Ureter (tissue), 1 donor: ENCODE measurements around the gene HMGB1. TPM values are rescaled to one million over a fixed set of nuclear protein-coding genes. Genes with fewer than 3 reads are reported as not detected.
"Not testable (repeated sequence)": the region's sequence is repeated elsewhere in the genome, so short reads cannot be mapped to it uniquely, and the experiment has no call there.

Source experiments
- DNase-seq: peaks from one replicate; pipeline ENCODE4 v3.0.0-alpha.2; 2020; ENCODE audit warnings: low spot score
- total RNA-seq: library from RNA; stranded (reverse); gene quantifications from one replicate; pipeline ENCODE4 v1.2.4, GENCODE V29; 2023
- donor health status: DM: yes; HTN: yes; CAD: no.

The HMGB1 gene
- total RNA-seq, 1 donor from 2014 or later, result 273 TPM

DNA sequence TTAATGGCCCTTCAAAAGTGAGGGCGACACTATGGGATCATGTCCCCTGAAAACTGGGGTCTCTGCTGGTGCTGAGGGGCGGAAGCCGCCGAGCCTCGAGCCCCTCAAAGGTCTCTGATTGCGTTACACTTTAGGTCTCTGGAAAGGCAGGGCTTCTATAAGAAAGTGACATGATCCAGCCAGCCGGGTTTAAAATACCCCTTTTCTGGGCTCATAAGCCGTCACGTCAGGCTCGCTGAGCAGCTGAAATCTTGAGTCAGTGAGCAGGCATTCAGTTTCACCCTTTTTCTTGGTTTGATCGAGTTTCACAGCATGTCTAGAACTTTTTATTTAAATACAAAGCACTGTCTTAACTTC lies 600 bp upstream of the HMGB1 start:
- no peak for DNase-seq

DNA sequence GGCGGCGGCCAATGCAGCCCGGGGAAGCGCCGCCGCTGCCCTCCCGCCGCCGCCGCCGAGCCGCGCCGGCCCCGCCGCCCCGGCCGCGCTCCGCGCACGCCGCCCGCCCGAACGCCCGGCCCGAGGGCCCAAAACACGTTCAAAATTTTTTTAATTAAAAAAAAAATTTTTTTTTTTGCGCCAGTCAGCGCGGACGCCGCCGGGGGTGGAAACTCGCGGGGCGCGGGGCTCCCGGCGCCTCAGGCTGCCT lies 468 bp downstream of the HMGB1 start:
- DNase-seq, result no peak

DNA sequence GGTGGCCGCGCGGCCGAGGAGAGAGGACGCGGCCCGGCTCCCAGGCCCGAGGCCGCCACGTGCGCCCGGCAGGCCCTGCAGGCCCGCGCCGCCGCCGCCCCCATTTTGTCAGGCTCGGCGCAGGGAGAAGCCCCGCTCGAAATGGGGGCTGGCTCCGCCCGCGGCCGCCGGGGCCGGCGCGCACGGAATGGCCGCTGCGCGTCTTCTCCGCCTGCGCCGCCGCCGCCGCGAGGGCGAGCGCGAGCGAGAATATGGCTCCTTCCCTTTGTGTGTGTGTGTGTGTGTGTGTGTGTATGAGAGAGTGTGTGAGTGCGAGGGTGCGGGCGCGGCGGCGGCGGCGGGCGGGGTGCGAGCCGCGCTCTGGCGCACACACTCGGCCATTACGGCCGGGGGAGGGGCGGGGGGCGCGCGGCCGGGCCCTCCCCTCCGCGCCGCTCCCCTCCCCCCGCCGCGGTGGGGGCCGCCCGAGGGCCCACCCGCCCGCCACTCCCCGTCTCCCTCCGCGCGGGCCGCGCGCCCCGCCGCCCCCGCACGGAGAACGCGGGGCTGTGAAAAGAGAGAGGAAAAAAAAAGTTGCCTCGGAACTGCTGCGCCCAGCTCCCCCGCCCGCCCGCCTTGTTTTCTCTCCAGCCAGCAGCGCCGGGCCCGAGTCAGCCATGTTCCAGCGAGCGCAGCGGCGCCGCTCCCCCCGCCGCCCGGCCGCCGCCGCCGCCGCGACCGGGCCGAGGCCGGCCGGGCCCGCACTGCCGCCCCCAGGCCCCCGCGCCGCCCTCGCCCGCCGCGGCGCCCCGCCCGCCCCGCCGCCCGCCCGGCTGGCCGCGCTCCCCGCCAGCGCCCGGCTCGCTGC lies 1.0 kb downstream of the HMGB1 start:
- peak; percentile 74 for DNase-seq

DNA sequence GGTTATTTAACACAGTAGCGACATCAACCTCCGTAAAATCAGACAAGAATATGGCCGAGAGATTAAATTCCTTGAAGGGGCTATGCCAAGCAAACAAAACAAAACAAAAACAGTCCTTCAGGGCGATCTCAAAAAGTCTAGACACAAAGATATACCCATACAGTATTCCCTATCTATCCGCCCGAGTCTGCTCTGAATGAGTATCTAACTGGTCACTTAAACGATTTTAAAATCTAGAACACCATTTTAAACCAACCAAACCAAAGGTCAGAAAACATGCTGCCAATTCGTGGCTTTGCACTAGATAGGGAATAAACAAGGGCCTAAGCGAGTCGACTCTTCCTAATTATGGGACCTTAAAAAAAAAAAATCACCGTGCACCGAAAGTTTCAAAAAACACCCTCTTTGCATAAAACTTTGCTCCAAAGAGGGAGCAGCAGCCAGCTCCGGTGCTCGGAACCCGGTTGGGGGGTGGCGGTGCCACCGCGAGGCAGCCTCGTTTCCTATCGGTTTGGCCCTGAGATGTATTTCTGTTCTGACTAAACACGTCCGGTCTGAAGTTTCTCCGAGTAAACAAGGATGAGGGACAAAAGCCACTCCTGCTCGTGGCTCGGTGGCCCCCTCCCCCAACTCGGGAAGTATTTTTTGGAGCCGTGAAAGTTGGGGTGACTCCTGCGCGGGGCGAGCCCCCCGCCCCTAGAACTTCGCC lies 1.8 kb downstream of the HMGB1 start:
- peak; percentile 75 for DNase-seq

DNA sequence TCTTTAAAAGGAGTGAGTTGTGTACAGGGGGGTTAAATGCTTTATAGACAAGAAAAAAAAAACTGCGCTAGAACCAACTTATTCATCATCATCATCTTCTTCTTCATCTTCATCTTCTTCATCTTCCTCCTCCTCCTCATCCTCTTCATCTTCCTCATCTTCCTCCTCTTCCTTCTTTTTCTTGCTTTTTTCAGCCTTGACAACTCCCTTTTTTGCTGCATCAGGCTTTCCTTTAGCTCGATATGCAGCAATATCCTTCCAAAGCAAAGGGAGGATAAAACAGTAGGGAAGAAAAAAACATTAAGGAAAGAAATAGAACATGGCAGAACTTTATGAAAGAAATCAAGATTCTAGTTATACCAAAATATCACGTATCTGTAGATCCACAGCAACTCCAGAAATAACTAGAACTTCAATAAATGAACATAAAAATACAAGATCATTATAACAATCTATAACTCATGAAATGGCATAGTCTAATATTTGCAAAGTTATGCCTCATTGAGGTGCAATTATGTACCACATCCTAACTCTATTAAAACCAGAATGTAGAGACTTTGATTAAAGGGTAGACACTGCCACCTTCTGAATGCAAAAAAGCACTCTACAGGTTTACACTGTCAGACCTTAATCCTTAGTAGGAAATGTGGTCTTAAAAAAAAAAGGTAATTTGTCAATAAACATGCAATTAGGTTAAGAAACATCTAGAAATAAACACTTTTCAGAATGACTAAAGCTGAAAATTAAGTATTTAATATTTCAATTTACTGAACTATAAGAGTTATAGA lies 4.3 kb downstream of the HMGB1 start:
- not testable (repeated sequence) for DNase-seq

DNA sequence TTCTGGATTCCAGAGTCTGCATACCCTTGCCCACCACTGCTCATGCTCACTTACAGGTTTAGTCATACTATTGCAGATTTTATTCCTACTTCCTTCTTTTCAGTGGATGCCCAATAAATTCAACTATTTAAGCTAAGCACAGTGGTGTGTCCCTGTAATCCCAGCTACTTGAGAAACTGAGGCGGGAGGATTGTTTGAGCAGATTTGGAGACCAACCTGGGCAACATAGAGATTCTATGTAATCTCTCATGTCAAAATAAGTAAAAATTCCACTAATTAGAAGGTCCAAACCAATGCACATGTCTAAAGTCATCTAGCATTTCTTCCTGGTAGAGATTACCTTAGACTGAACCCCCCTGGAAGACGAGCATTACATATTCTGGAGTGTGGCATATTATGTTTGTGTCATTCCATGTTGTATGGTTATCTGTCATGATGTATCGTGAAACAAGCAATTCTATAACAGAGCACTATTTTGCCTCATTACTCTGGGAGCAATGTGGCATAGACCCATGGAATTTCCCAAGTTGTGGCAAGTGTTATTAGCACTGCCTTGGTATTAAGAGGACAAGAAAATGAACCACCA lies 8.3 kb downstream of the HMGB1 start:
- no peak for DNase-seq

DNA sequence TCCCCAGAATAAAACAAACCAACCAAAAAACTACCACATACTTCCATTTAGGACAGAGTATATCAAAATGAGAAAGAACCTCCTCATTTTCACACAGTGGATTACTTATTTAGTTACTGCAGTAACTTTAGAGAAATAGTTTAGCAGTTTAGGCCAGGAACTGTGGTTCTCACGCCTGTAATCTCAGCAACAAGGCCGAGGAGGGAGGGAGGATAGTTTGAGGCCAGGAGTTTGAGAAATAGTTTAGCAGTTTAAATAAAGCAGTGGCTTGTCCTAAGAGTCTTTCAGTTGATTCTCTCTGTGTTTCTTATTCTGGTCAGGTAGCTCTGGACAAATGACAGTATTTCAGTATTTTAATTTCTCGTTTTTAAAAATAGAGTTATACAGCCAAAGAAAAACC lies 9.4 kb downstream of the HMGB1 start:
- no peak for DNase-seq

DNA sequence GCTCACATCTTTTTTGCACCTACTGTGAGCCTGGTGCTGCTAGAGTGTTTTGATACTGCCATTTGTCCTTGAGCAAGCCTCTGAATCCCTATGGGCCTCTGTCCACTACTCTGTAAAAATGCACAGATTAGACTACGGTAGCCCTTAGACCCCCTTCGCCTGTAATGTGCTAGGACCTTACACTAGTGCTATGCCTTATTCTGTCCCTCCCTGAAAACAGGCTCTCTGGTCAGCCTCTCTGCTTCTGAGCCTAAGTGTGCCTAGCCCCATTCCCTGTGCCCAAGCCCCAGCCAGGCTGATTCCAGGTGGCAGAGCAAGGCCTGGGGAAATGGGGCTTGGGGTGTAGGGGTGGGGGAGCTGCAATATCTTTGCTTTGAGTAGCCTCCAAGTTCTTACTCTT lies 10.7 kb downstream of the HMGB1 start:
- no peak for DNase-seq

DNA sequence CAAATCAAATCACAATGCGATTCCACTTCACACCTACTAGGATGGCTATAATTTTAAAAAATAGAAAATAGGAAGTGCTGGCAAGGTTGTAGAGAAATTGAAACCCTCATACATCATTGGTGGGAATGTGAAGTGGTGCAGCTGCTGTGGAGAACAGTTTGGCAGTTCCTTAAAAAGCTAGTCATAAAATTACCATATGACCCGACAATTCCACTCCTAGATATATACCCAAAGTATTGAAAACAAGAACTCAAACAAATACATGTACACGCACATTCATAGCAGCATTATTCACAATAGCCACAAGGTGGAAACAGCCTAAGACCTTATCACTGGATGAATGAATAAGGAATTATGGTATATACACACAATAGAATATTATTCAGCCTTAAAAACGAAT lies 12.0 kb downstream of the HMGB1 start:
- DNase-seq, result no peak

DNA sequence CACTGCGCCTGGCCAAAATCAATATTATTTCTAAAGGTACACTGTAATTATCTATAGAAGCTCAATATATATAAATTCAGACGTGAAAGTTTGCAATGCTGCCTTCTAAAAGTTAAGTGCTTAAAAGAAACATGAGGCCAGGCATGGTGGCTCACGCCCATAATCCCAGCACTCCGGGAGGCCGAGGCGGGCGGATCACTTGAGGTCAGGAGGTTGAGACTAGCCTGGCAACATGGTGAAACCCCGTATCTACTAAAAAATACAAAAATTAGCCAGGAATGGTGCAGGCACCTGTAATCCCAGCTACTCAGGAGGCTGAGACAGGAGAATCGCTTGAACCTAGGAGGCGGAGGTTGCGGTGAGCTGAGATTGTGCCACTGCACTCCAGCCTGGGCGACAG lies 14.3 kb downstream of the HMGB1 start:
- DNase-seq, result not testable (repeated sequence)

DNA sequence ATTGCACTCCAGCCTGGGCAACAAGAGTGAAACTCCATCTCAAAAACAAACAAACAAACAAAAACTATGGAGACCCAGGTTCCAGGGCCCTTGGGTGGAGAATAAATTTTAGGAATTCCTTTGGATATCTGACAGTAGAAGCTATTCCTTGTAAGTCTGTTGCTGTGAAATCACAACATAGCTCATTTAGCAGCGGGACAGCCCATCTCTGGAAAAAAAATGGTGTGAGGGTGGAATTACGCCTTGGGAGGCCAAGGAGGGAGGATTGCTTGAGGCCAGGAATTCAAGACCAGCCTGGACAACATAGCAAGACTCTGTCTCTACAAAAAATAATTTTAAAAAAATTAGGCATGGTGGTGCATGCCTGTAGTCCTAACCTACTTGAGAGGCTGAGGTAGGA lies 15.7 kb downstream of the HMGB1 start:
- DNase-seq, result no peak

DNA sequence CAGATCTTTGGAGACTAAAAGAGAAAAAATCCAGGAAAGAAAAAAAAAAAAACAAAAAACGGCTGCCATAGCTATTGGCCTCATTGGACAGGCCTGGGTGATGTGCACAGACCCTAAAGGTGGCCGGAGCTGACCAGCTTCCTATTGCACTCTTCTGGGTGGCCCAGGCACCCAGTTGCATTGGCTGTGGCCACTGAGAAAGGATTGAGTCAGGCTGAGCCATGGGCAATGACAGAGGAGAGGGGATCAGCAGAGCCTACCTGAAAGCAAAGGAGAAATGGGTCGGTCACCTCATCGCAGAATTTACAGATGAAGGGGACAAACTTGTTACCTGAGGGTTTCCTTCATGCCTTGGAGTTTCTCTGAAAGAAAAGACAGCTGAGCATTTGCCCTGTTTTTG lies 17.3 kb downstream of the HMGB1 start:
- no peak for DNase-seq

DNA sequence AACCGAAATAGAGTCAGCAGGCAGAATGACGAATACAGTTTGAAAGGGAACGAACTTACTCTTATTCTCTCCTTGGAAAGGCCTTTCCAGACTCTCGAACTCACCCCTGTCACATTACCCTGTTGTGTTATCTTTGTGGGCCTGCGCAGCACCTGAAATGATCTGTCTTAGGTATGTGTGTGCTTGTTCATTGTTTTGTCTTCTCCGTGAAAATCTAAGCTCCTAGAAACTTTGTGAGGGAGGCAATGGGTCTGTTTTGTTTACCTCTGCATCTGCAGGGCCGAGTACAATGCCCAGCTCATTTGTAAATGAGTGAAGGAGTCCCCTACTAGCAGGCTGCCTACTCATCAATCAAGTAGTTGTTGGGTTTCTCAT lies 19.6 kb downstream of the HMGB1 start:
- no peak for DNase-seq

DNA sequence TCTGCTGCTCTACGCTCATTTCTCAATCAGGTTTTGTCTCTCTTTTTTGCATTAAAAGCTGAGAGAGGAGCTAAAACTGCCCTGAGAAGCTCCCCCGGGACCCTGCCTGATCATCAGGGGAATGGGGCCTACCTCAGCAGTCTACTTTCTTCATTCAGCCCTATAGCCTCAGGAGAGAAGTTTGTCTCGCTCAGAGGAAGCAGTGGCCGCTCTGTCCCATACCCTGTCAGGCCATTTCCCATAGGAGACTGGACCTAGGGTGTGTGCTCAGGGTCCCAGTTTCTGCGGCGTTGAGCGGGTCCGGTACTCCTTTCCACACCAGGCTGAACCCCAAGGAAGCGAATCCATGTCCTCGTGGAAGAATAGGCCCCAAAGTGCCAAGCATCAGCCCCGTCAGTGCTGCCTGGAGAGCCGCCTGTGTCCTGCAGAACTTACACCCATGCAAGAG lies 21.8 kb downstream of the HMGB1 start:
- DNase-seq, result no peak

DNA sequence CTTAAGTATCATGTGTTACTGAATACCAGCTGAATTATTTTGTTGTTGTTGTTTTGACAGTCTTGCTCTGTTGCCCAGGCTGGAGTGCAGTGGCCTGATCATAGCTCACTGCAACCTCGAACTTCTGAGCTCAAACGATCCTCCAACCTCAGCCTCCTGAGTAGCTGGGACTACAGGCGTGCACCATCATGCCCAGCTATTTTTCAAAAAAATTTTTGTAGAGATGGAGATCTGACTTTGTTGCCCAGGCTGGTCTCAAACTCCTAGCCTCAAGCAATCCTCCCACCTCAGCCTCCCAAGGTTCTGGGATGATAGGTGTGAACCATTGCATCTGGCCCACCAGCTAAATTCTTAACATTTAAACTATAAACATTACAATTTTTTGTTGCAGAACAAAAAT lies 22.2 kb downstream of the HMGB1 start:
- DNase-seq, result not testable (repeated sequence)

DNA sequence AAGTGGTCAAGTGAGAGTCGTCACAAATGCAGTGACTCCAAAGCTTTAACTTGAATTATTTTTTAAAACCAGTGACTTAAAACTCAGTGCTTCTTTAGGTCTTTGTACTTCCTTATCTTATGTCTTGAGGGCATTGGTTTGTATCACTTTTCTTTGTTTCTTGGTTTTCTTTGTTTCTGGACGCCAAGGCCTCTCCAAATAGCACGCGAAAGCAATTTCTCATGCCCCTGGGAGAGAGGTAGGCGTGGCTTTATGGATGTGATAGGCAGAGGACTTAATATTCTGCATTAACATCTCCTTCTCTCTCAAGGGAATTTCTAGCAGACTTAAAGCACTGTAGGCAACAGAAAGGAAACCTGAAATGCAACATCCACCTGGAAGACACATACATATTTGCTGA lies 22.8 kb downstream of the HMGB1 start:
- no peak for DNase-seq

DNA sequence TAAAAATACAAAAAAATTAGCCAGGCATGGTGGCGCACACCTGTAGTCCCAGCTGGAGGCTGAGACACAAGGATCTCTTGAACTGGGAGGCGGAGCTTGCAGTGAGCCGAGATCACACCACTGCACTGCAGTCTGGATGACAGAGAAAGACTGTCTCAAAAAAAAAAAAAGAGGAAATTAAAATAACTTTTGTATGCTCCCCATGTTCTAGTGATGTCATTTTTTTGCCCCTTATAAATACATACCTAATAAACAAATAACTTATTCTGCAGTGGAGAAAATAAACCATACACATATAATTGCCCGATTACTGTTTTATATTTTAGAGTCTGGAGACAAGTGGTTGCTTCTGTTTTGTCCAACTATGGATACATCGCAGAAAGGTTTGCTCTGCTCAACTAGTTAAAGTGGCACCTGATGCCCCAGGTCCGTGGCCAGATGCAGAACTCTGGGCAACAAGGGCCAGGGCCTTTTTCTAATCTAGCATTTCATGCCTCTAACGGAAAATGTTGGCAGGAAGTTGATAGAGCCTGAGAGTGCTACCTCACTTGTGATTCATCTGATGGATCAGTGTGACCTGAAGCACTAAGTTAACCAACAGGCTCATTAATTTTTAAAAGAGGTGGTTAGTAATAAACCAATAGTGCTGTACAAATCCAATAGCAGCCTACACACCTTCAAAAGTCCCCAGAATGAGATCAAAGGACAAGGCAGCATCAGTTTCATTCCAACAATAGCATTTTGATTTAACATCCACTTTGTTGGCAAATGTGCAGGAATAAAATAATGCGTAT lies 24.6 kb downstream of the HMGB1 start:
- DNase-seq, result no peak

DNA sequence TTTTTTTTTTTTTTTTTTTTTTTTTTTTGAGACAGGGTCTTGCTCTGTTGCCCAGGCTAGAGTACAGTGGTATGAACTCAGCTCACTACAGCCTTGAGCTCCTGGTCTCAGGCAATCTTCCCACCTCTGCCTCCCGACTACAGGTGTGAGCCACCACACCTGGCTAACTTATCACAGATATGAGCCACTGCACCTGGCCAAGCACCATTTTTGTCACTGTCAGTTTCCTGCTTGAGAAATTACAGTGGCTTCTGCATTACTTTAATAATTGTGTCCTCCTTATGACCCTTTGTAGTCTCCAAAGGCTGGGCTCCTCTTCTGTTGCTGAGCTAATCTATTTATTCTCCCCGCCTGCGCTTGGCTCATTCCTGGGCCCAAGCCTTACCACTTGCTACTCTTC lies 27.4 kb downstream of the HMGB1 start:
- DNase-seq, result no peak

DNA sequence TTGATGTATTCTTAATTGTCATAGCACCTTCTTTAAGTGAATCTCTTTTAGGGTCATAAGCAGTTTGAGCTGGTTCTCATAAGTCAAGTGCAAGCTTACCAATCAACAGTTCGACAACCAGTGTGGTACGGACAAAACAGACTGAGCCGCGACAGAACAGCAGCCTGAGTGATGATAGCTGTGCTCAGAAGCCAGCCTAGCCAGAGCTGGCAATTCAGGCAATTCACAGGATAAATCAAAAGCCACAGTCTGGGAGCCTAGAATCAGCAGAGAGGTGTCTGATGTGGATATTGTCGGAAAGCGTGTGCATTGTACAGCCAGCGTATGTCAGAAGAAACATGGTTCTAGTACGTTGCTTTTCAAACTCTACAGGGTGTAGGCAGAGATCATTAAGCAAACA lies 28.6 kb downstream of the HMGB1 start:
- DNase-seq, result no peak

DNA sequence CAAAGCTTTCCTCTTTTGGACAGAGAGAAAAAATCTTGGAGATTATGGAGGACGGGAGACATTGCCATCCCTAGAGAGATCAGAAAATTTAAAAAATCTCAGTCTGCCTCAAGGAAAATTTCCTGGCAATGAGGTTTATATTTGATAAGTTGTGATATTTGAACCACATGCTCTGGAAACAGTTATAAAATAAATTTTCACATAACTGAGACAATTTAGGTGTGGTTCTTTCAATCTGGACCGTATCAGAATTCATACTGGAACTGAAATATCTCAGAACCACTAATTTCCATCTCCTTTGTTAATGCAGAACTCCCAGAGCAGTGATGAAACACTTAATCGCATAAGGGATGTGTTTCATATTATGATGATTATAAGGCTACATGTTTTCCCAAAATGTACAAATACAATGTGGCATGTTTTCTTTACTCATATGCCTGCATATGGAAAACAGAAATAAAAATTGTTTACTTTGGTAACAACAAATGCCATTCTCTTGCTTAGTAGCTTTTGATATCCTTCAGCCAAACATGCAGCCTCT lies 29.8 kb downstream of the HMGB1 start:
- DNase-seq, result no peak

DNA sequence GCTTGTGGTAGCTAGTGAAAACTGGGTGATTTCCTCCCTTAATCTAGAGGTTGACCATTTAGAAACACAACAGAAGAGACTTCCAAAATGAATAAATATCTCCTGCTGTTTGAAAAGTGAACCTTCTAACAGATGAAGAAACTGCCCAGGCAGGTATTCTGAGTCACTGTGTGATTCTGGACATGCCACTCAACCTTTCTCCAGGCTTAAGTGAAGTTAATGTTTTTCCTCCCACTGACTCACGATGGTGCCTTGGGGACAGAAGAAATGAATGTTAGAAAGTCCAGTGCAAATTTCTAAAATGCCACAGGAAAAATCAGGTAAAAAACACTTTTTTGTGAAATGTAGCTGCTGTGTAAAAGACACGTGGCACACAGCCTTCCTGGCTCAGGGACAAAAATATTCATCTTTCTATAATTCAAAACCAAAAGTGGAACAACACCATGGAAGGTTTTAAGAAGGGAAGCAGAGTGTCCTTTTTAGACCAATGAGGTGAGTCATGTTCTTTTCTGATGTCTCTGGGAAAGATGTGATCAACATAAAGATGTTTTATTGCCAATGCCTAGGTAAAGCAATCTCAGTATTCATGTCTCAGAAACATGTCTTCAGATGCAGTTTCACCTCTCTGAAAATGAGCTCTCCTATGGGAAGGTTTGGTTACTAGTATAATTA lies 34.3 kb downstream of the HMGB1 start:
- no peak for DNase-seq
